Stimulated activated CD8-positive, alpha-beta memory T cell treated with anti-CD3 and anti-CD28 coated beads, Interleukin-12 subunit alpha, Interleukin-12 subunit beta, amount 100 ng/mL, for 1 hour (primary cell): Measurements from ENCODE around the gene CDKL5.

Source experiments
- DNase-seq: peaks from one replicate; pipeline ENCODE4 v3.0.0-alpha.2; 2020; ENCODE audit warnings: low read depth

CDKL5 gene

GRCh38 chrX:18649498-18649951, 224.1 kb downstream of the CDKL5 start:
- no peak for DNase-seq

GRCh38 chrX:18650662-18651061, 225.3 kb downstream of the CDKL5 start:
- DNase-seq, result no peak

- no peak for DNase-seq
Measured at GRCh38 chrX:18652636-18653035, 227.2 kb downstream of the CDKL5 start.

- no peak for DNase-seq
Measured at GRCh38 chrX:18654875-18655836, 229.7 kb downstream of the CDKL5 start.

- DNase-seq, result no peak
Measured at GRCh38 chrX:18661273-18661672, 235.9 kb downstream of the CDKL5 start.

GRCh38 chrX:18664947-18665346, 239.5 kb downstream of the CDKL5 start:
- DNase-seq, result no peak

- no peak for DNase-seq
Measured at GRCh38 chrX:18666614-18667013, 241.2 kb downstream of the CDKL5 start.

- no peak for DNase-seq
Measured at GRCh38 chrX:18668071-18668835, 242.8 kb downstream of the CDKL5 start.

GRCh38 chrX:18672008-18672407, 246.6 kb downstream of the CDKL5 start, which contains the start of gene RS1:
RS1 (minus strand) TSS chrX:18672108; CDS start chrX:18672068, 40 bp downstream.
- no peak for DNase-seq

- DNase-seq, result no peak
Measured at GRCh38 chrX:18674417-18674787, 249.0 kb downstream of the CDKL5 start.

GRCh38 chrX:18674788-18675735, 249.7 kb downstream of the CDKL5 start:
- DNase-seq, result peak; percentile 59

GRCh38 chrX:18676050-18676449, 250.6 kb downstream of the CDKL5 start:
- no peak for DNase-seq

- DNase-seq, result no peak
Measured at GRCh38 chrX:18676470-18676869, 251.1 kb downstream of the CDKL5 start.

- no peak for DNase-seq
Measured at GRCh38 chrX:18677161-18677869, 251.9 kb downstream of the CDKL5 start.

GRCh38 chrX:18681996-18682395, 256.6 kb downstream of the CDKL5 start:
- no peak for DNase-seq

- no peak for DNase-seq
Measured at GRCh38 chrX:18682979-18683387, 257.6 kb downstream of the CDKL5 start.

GRCh38 chrX:18687856-18688495, 262.6 kb downstream of the CDKL5 start:
- DNase-seq, result no peak

- no peak for DNase-seq
Measured at GRCh38 chrX:18691431-18691830, 266.0 kb downstream of the CDKL5 start.

GRCh38 chrX:18692541-18692940, 267.1 kb downstream of the CDKL5 start:
- no peak for DNase-seq

GRCh38 chrX:18696653-18697052, 271.2 kb downstream of the CDKL5 start:
- DNase-seq, result no peak
